NCI-H1694 treated with DMSO at 0.1 percent for 48 hours (cell line): Measurements from ENCODE around the gene HDAC4.

Source experiments
- DNase-seq: peaks from one replicate; lab custom pipeline; 2025; lab: John Stamatoyannopoulos, UW

Gene HDAC4

GRCh38 chr2:239252393-239252792 is 148.4 kb downstream of the HDAC4 start:
- no peak for DNase-seq

DNA sequence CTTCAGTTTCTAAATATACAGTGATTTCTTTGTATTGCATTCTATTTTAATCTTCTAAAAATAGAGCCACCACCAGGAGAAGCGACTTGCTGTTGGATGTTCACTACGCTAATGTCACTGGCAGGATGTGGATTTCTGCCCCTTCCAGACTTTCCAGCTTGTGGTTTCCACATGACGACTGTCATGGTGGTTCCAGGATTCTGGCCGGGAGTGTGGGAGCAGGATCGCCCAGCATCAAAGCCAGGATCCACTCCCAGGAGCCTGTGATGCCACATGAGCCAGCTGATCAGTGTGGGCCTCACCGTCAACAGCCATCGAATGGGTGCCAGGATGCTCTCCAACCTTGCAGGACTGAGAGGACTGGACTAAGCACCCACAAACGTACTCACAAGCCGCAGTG is 148.8 kb downstream of the HDAC4 start:
- DNase-seq, result no peak

DNA sequence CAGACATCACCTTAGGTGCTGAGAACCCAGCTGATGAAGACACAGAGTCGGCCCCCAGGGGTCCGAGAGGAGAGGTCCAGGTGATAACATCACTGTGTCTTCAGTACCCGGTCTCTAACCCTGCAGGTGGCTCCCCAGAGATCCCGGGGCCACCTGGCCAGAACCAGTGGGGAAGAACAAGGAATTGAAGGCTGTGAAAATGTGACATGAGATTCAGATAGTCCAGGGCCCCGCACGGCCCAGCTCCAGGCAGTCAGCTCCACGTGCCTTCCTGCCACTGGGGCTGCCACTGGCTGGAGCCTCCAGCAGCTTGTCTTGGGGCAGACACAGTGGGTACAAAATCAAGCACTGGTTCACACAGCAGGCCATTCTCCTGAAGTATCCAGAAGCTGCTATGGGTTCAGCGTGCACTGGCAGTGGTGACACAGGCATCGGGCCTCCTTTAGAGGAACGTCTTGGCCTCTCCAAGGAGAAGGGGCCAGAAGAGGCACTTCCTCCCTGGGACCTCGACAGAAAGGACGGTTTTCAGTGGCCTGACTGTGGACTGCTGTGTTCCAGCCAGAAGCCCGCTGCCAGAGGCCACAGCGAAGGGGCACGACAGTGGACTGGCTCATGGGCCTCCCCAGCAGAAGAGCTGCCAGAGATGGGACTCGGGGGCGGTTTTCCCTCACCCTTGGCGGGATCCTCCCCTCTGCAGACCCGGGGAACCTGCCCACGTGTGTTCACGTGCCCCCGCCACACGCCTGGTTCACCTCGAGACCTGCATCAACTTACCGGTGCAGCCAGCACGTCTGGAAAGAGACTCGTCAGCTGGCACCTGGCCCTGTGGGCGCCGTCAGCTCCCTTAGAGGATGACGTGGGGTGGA is 150.4 kb downstream of the HDAC4 start:
- DNase-seq, result no peak

DNA sequence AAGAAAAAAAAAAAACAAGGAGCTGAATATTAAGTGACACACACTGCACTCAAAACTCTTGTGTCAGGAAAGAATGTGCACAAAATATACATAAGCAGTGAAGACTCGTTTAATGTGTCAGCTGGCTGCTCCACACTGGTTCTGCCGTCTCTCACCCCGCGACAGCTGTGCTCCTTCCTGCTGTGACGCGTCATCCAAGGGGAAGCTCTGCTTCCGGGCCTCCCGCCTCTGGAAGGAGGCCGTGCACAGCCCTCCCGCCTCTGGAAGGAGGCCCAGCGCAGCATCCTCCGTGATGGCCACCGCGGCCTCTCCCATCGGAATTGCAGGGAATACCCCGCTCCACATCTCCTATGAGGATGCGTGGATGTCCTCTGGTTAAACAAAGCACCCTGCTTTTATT is 151.0 kb downstream of the HDAC4 start:
- DNase-seq, result no peak

DNA sequence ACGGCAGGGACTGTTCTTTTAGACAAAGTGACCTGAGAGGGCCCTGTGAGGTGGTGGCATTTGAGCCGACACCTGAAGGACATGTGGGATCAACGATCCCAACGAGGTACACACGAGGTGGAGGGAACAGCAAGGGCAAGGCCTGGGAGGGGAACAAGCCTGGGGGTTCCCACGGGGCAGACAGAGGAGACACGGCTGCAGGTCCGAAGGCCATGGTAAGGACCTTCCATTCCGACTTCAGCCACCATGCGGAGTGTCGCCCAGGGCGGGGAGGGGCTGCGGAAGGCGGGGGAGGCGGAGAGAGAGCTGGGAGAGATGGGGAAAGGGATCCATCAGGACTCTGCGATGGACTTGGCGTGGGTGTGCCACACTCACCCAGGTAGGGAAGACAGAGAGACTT is 151.8 kb downstream of the HDAC4 start:
- DNase-seq, result no peak

GRCh38 chr2:239247401-239248245 is 153.2 kb downstream of the HDAC4 start:
- no peak for DNase-seq

DNA sequence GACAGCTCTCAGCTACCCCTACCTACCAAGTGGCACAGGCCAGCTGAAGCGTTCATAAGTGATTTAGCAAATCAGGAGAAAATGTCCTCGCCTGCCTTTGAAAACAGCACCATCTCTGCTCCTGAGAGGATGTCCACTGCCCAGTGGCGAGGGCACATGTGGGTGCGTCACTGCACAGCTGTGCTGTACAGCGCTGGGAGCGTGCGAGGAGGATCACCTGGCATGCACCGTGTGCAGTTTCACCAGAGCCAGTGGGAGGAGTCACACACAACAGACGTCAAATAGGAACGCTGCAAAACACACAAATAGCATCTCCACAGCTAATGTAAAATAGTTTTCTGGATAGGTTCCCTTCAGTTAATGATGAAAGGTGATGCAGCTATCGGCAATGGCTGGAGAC is 154.1 kb downstream of the HDAC4 start:
- no peak for DNase-seq

GRCh38 chr2:239245872-239246721 is 154.7 kb downstream of the HDAC4 start:
- DNase-seq, result no peak

DNA sequence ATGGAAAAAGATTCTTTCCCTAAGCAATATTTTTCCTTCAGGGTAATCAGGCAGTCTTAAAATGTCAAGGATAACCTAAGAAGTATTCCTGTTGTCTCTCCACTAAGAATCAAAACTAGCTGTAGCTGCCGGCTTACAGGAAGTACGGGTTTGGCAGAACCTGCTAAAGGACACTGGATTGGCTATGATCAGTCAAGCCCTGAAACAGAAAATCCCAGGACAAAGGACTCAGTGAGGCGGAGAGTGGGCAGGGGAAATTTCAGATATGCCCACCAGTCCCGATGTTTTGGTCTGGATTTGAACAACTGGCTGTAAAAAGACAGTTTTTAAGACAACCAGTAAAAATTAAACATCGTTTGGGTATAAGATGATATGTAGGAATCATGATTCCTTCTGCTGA is 155.7 kb downstream of the HDAC4 start:
- no peak for DNase-seq

- DNase-seq, result no peak
Measured at GRCh38 chr2:239244625-239245024, 156.2 kb downstream of the HDAC4 start.

DNA sequence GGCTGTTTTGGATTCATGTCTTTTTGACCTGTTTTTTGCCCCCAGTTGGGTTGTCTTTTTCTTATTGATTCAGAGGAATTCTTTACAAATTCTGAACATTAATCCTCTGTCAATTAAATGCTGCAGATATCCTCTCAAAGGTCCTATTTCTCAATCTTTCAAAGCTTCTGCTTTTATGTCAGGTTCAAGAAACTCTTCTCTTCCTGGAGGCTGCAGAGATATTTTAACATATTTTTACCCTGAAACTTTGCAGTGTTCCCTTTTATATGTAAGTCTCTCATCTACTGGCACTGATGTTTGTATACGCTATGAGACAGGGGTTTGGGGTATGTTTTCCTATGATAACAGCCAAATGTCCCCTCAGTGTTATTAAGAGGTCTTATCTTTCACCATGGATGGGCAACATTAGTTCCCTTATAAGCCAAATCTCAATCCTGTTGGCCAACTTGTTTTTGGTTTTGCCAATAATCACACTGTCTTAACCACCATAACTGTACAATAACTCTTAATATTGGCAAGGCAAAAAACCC is 159.3 kb downstream of the HDAC4 start:
- no peak for DNase-seq

- DNase-seq, result no peak
Measured at GRCh38 chr2:239240414-239240881, 160.4 kb downstream of the HDAC4 start.

- DNase-seq, result no peak
Measured at GRCh38 chr2:239239607-239240413, 161.0 kb downstream of the HDAC4 start.

GRCh38 chr2:239238839-239239606 is 161.8 kb downstream of the HDAC4 start:
- no peak for DNase-seq

DNA sequence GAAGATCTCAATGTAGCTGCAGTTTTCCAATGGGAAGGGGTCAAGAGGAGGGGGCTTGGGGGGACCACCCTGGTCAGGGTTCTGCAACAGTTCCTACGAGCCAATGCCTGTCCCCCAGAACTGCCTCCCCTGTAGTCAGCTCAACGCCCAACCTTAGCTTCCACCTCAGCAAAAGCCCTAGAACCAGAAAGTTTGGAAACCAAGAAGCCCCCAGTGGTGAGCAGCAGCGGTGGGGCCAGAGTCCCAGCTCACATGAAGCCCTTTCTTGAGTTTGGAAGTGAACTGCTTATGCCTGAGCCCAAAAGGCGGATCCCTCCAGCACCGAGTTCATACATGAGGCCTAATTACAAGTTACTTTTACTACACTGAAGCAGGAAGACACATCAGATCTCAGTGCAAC is 162.4 kb downstream of the HDAC4 start:
- no peak for DNase-seq

- no peak for DNase-seq
Measured at GRCh38 chr2:239236808-239237205, 164.0 kb downstream of the HDAC4 start.

DNA sequence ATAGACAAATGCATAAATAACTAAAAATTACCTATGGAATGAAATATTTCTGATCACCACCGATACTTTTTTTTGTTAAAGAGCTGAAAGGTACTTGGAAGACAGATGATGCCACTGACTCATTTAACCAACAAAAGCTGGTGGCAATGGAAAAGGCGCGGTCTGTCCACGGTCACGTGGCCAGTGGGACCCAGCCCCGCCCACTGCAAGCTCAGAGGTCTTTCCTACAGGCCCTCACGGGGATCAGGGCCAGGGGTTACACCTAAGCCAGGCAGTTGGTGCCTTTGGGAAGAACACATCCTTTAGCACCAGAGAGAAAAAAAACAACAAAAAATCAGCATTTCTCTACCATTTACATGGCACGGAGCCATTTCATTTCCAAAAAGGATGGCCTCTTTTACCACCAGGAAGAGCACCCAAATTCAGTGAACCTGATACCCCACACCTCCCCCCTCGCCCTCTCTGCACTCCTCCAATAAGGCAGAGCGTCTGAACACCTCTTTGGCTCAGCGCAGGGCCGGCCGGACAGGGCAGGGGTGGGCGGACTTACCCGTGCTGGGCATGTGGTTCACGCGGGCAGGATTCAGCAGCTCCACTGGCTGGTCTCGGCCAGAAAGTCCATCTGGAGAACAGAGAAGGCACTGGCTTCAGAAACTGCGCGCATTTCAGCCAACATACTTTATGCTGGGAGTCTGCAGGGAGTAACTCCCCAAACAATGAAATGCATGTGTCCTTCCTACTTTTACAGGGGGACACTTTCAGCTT is 164.6 kb downstream of the HDAC4 start:
- no peak for DNase-seq

- DNase-seq, result no peak
Measured at GRCh38 chr2:239235311-239235710, 165.5 kb downstream of the HDAC4 start.
